ENCODE data around the gene IGF1R.
"Not testable (repeated sequence)": the region's sequence is repeated elsewhere in the genome, so short reads cannot be mapped to it uniquely, and the experiment has no call there.

The IGF1R gene

GRCh38 chr15:98964466-98965133 lies 316.3 kb downstream of the IGF1R start:
- no peak overlapping the region for H3K9ac ChIP-seq (ENCODE audit: low read length)
- H3K9me3 ChIP-seq (ENCODE audit: control insufficient read depth, low read depth, low read length): no peaks in the 10 kb centered on the region
- no peaks in the 10 kb centered on the region for H3K4me1 ChIP-seq (ENCODE audit: control insufficient read depth, low read depth, low read length)
- no peak overlapping the region for H3K27ac ChIP-seq (ENCODE audit: low read length)
- no peak overlapping the region for H3K4me3 ChIP-seq (ENCODE audit: low read length)
- no peaks in the 10 kb centered on the region for H3K27me3 ChIP-seq (ENCODE audit: control insufficient read depth, insufficient read depth, low read length)
- peaks cover 16% of the 10 kb centered on the region for H3K36me3 ChIP-seq (ENCODE audit: control insufficient read depth, low read depth, low read length)

- H3K27ac ChIP-seq (ENCODE audit: low read length); H3K9ac ChIP-seq (ENCODE audit: low read length); H3K27me3 ChIP-seq (ENCODE audit: control insufficient read depth, insufficient read depth, low read length); H3K4me1 ChIP-seq (ENCODE audit: control insufficient read depth, low read depth, low read length); H3K4me3 ChIP-seq (ENCODE audit: low read length); H3K9me3 ChIP-seq (ENCODE audit: control insufficient read depth, low read depth, low read length): not testable (repeated sequence)
- H3K36me3 ChIP-seq (ENCODE audit: control insufficient read depth, low read depth, low read length): peaks cover 16% of the 10 kb centered on the region
Measured at GRCh38 chr15:98965134-98965491, 316.8 kb downstream of the IGF1R start.

GRCh38 chr15:98965597-98965996 lies 317.3 kb downstream of the IGF1R start:
- H3K4me1 ChIP-seq (ENCODE audit: control insufficient read depth, low read depth, low read length): no peaks in the 10 kb centered on the region
- no peak overlapping the region for H3K9ac ChIP-seq (ENCODE audit: low read length)
- H3K4me3 ChIP-seq (ENCODE audit: low read length): no peak overlapping the region
- no peaks in the 10 kb centered on the region for H3K9me3 ChIP-seq (ENCODE audit: control insufficient read depth, low read depth, low read length)
- no peak overlapping the region for H3K27ac ChIP-seq (ENCODE audit: low read length)
- H3K36me3 ChIP-seq (ENCODE audit: control insufficient read depth, low read depth, low read length): peaks cover 16% of the 10 kb centered on the region
- no peaks in the 10 kb centered on the region for H3K27me3 ChIP-seq (ENCODE audit: control insufficient read depth, insufficient read depth, low read length)

GRCh38 chr15:98966091-98966787 lies 317.9 kb downstream of the IGF1R start:
- Histone ChIP-seq H3K36me3 (ENCODE audit: control insufficient read depth, low read depth, low read length) (peaks cover 12% of the 10 kb centered on the region), H3K27me3 (ENCODE audit: control insufficient read depth, insufficient read depth, low read length) (no peaks in the 10 kb centered on the region), H3K9ac (ENCODE audit: low read length) (no peak overlapping the region), H3K4me3 (ENCODE audit: low read length) (no peak overlapping the region), H3K9me3 (ENCODE audit: control insufficient read depth, low read depth, low read length) (no peaks in the 10 kb centered on the region), H3K4me1 (ENCODE audit: control insufficient read depth, low read depth, low read length) (no peaks in the 10 kb centered on the region), H3K27ac (ENCODE audit: low read length) (no peak overlapping the region)

GRCh38 chr15:98967096-98967495 lies 318.8 kb downstream of the IGF1R start:
- Histone ChIP-seq H3K27ac (ENCODE audit: low read length) (no peak overlapping the region), H3K9me3 (ENCODE audit: control insufficient read depth, low read depth, low read length) (no peaks in the 10 kb centered on the region), H3K36me3 (ENCODE audit: control insufficient read depth, low read depth, low read length) (peaks cover 4% of the 10 kb centered on the region), H3K9ac (ENCODE audit: low read length) (no peak overlapping the region), H3K4me3 (ENCODE audit: low read length) (no peak overlapping the region), H3K27me3 (ENCODE audit: control insufficient read depth, insufficient read depth, low read length) (no peaks in the 10 kb centered on the region), H3K4me1 (ENCODE audit: control insufficient read depth, low read depth, low read length) (no peaks in the 10 kb centered on the region)

GRCh38 chr15:98967916-98968315 lies 319.6 kb downstream of the IGF1R start:
- no peaks in the 10 kb centered on the region for H3K27me3 ChIP-seq (ENCODE audit: control insufficient read depth, insufficient read depth, low read length)
- H3K36me3 ChIP-seq (ENCODE audit: control insufficient read depth, low read depth, low read length): no peaks in the 10 kb centered on the region
- no peaks in the 10 kb centered on the region for H3K9me3 ChIP-seq (ENCODE audit: control insufficient read depth, low read depth, low read length)
- H3K4me1 ChIP-seq (ENCODE audit: control insufficient read depth, low read depth, low read length): no peaks in the 10 kb centered on the region
- no peak overlapping the region for H3K27ac ChIP-seq (ENCODE audit: low read length)
- H3K9ac ChIP-seq (ENCODE audit: low read length): no peak overlapping the region
- no peak overlapping the region for H3K4me3 ChIP-seq (ENCODE audit: low read length)

- no peaks in the 10 kb centered on the region for H3K9me3 ChIP-seq (ENCODE audit: control insufficient read depth, low read depth, low read length)
- no peaks in the 10 kb centered on the region for H3K27me3 ChIP-seq (ENCODE audit: control insufficient read depth, insufficient read depth, low read length)
- no peak overlapping the region for H3K9ac ChIP-seq (ENCODE audit: low read length)
- no peak overlapping the region for H3K27ac ChIP-seq (ENCODE audit: low read length)
- H3K4me3 ChIP-seq (ENCODE audit: low read length): no peak overlapping the region
- no peaks in the 10 kb centered on the region for H3K36me3 ChIP-seq (ENCODE audit: control insufficient read depth, low read depth, low read length)
- H3K4me1 ChIP-seq (ENCODE audit: control insufficient read depth, low read depth, low read length): no peaks in the 10 kb centered on the region
Measured at GRCh38 chr15:98968576-98968975, 320.2 kb downstream of the IGF1R start.

GRCh38 chr15:98969126-98969735 lies 320.9 kb downstream of the IGF1R start:
- Histone ChIP-seq H3K9me3 (ENCODE audit: control insufficient read depth, low read depth, low read length) (no peaks in the 10 kb centered on the region), H3K4me3 (ENCODE audit: low read length) (no peak overlapping the region), H3K27ac (ENCODE audit: low read length) (no peak overlapping the region), H3K36me3 (ENCODE audit: control insufficient read depth, low read depth, low read length) (no peaks in the 10 kb centered on the region), H3K27me3 (ENCODE audit: control insufficient read depth, insufficient read depth, low read length) (no peaks in the 10 kb centered on the region), H3K9ac (ENCODE audit: low read length) (no peak overlapping the region), H3K4me1 (ENCODE audit: control insufficient read depth, low read depth, low read length) (no peaks in the 10 kb centered on the region)

- Histone ChIP-seq H3K4me3 (ENCODE audit: low read length) (no peak overlapping the region), H3K9ac (ENCODE audit: low read length) (no peak overlapping the region), H3K27me3 (ENCODE audit: control insufficient read depth, insufficient read depth, low read length) (no peaks in the 10 kb centered on the region), H3K36me3 (ENCODE audit: control insufficient read depth, low read depth, low read length) (no peaks in the 10 kb centered on the region), H3K27ac (ENCODE audit: low read length) (no peak overlapping the region), H3K9me3 (ENCODE audit: control insufficient read depth, low read depth, low read length) (no peaks in the 10 kb centered on the region), H3K4me1 (ENCODE audit: control insufficient read depth, low read depth, low read length) (no peaks in the 10 kb centered on the region)
Measured at GRCh38 chr15:98970799-98971198, 322.5 kb downstream of the IGF1R start.

GRCh38 chr15:98976500-98976899 lies 328.2 kb downstream of the IGF1R start:
- H3K9me3 ChIP-seq (ENCODE audit: control insufficient read depth, low read depth, low read length): no peaks in the 10 kb centered on the region
- H3K9ac ChIP-seq (ENCODE audit: low read length): no peak overlapping the region
- H3K27ac ChIP-seq (ENCODE audit: low read length): no peak overlapping the region
- H3K36me3 ChIP-seq (ENCODE audit: control insufficient read depth, low read depth, low read length): no peaks in the 10 kb centered on the region
- no peaks in the 10 kb centered on the region for H3K27me3 ChIP-seq (ENCODE audit: control insufficient read depth, insufficient read depth, low read length)
- H3K4me1 ChIP-seq (ENCODE audit: control insufficient read depth, low read depth, low read length): no peaks in the 10 kb centered on the region
- H3K4me3 ChIP-seq (ENCODE audit: low read length): no peak overlapping the region

GRCh38 chr15:98977441-98977840 lies 329.1 kb downstream of the IGF1R start:
- Histone ChIP-seq H3K9me3 (ENCODE audit: control insufficient read depth, low read depth, low read length) (no peaks in the 10 kb centered on the region), H3K9ac (ENCODE audit: low read length) (no peak overlapping the region), H3K36me3 (ENCODE audit: control insufficient read depth, low read depth, low read length) (no peaks in the 10 kb centered on the region), H3K4me3 (ENCODE audit: low read length) (no peak overlapping the region), H3K27me3 (ENCODE audit: control insufficient read depth, insufficient read depth, low read length) (no peaks in the 10 kb centered on the region), H3K4me1 (ENCODE audit: control insufficient read depth, low read depth, low read length) (no peaks in the 10 kb centered on the region), H3K27ac (ENCODE audit: low read length) (no peak overlapping the region)

- Histone ChIP-seq H3K36me3 (ENCODE audit: control insufficient read depth, low read depth, low read length) (no peaks in the 10 kb centered on the region), H3K9me3 (ENCODE audit: control insufficient read depth, low read depth, low read length) (no peaks in the 10 kb centered on the region), H3K9ac (ENCODE audit: low read length) (no peak overlapping the region), H3K27ac (ENCODE audit: low read length) (no peak overlapping the region), H3K4me1 (ENCODE audit: control insufficient read depth, low read depth, low read length) (no peaks in the 10 kb centered on the region), H3K27me3 (ENCODE audit: control insufficient read depth, insufficient read depth, low read length) (no peaks in the 10 kb centered on the region), H3K4me3 (ENCODE audit: low read length) (no peak overlapping the region)
Measured at GRCh38 chr15:98978153-98978552, 329.8 kb downstream of the IGF1R start.

Measured in iPS-18a (cell line).